Neural cell (in vitro differentiated cells): ENCODE results near the gene LTB4R2.

Source experiments
- CTCF ChIP-seq: fragments of 450-650 bp; IDR thresholded peaks from 2 replicates; pipeline ENCODE4 v1.5.1; 2014; ENCODE audit warnings: antibody characterized with exemption, mild to moderate bottlenecking, moderate library complexity; ENCODE audit not compliant: poor library complexity, severe bottlenecking
- EZH2 ChIP-seq: fragments of 200-600, 300-800 bp; shearing (Covaris generic), sonication (generic); IDR thresholded peaks from 2 replicates; pipeline ENCODE4 v1.6.1; 2014; ENCODE audit warnings: antibody characterized with exemption, low read length, borderline replicate concordance, mild to moderate bottlenecking; ENCODE audit not compliant: insufficient read depth, poor library complexity, severe bottlenecking
- MXI1 ChIP-seq: fragments of 450-650 bp; conservative IDR thresholded peaks from 2 replicates; pipeline ENCODE4 v1.6.1; 2014; ENCODE audit warnings: antibody characterized with exemption, mild to moderate bottlenecking; ENCODE audit not compliant: poor library complexity, severe bottlenecking
- POLR2AphosphoS5 ChIP-seq: IDR thresholded peaks from 2 replicates; pipeline ENCODE4 v1.6.1; 2012
- RAD21 ChIP-seq: fragments of 450-650 bp; conservative IDR thresholded peaks from 2 replicates; pipeline ENCODE4 v1.6.1; 2014; ENCODE audit warnings: antibody characterized with exemption, mild to moderate bottlenecking, moderate library complexity
- SMC3 ChIP-seq: fragments of 450-650 bp; conservative IDR thresholded peaks from 2 replicates; pipeline ENCODE4 v1.6.1; 2014; ENCODE audit warnings: antibody characterized with exemption, mild to moderate bottlenecking, moderate library complexity; ENCODE audit not compliant: poor library complexity
- TAF1 ChIP-seq: IDR thresholded peaks from 2 replicates; pipeline ENCODE4 v1.6.1; 2012; ENCODE audit warnings: low read depth

DNA sequence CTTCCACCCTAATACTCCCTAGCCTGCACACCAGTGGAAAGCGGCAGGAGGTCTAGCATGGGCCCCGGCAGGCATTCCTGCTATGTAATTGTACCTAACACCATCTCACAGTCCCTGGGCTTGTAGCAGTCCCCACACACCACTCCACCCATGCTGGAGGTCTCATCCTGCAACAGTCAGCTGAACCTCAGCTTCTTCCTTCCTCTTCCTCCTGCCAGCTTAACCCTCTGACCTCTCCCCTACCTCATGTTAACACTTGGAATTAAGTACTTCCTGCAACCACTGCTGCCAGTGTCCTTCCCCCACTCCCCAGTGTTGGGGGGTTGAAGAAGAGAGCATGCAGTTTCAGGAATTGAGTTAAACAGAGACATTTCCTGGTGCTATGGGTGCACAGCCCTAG, 17.4 kb downstream of the LTB4R2 start:
- TF ChIP-seq POLR2AphosphoS5 (no peak), CTCF (no peak), EZH2 (no peak), RAD21 (no peak), TAF1 (no peak), SMC3 (no peak), MXI1 (no peak)
